HG03558 (cell line): ENCODE measurements around the gene RND3.

ENCODE experiments used
- ATAC-seq: cut with Tn5 transposase; IDR thresholded peaks from one replicate; pipeline ENCODE4 v1.9.1; 2021; ENCODE audit warnings: moderate number of reproducible peaks; ENCODE audit not compliant: unreplicated experiment; ENCODE audit errors: extremely low read depth

RND3 gene

GRCh38 chr2:150494234-150494945 lies 6.9 kb upstream of the RND3 start:
- ATAC-seq = no peak

GRCh38 chr2:150491943-150492342 lies 4.5 kb upstream of the RND3 start:
- ATAC-seq = no peak

GRCh38 chr2:150491430-150491829 lies 4.0 kb upstream of the RND3 start:
- ATAC-seq = no peak

GRCh38 chr2:150490466-150490865 lies 3.0 kb upstream of the RND3 start:
- ATAC-seq = no peak

- no peak for ATAC-seq
These were observed 655 bp downstream of the RND3 start for GRCh38 chr2:150486539-150487484.

GRCh38 chr2:150485871-150486538 lies 1.5 kb downstream of the RND3 start:
- ATAC-seq = no peak

- no peak for ATAC-seq
These were observed 2.2 kb downstream of the RND3 start for GRCh38 chr2:150485114-150485870.

GRCh38 chr2:150484461-150485021 lies 2.9 kb downstream of the RND3 start:
- ATAC-seq = no peak

- no peak for ATAC-seq
These were observed 3.5 kb downstream of the RND3 start for GRCh38 chr2:150484006-150484405.

- no peak for ATAC-seq
These were observed 3.9 kb downstream of the RND3 start for GRCh38 chr2:150483532-150483931.

GRCh38 chr2:150482667-150483400 lies 4.6 kb downstream of the RND3 start:
- ATAC-seq = no peak

GRCh38 chr2:150482111-150482510 lies 5.4 kb downstream of the RND3 start:
- ATAC-seq = no peak

GRCh38 chr2:150480971-150481830 lies 6.3 kb downstream of the RND3 start:
- ATAC-seq = no peak

- no peak for ATAC-seq
These were observed 7.2 kb downstream of the RND3 start for GRCh38 chr2:150480241-150480640.

GRCh38 chr2:150479075-150479915 lies 8.2 kb downstream of the RND3 start:
- no peak for ATAC-seq

- no peak for ATAC-seq
These were observed 9.1 kb downstream of the RND3 start for GRCh38 chr2:150478200-150478974.

GRCh38 chr2:150477347-150477746 lies 10.1 kb downstream of the RND3 start:
- no peak for ATAC-seq
